Measurements from ENCODE around the gene ADCYAP1R1. TPM values are rescaled to one million over a fixed set of nuclear protein-coding genes. Genes with fewer than 3 reads are reported as not detected.

ADCYAP1R1 gene
- total RNA-seq, 1 experiment from 2014 or later: not detected

- intact Hi-C loops (cut with micrococcal nuclease; ENCODE audit: unreplicated experiment): no loop called here
- no peaks in the 10 kb centered on the region for H3K36me3 ChIP-seq (ENCODE audit: low read depth)
- TF ChIP-seq EZH2 (IDR thresholded peaks at IDR 0.05; ENCODE audit: low read depth): no peak
- no peak for TF ChIP-seq CTCF (conservative IDR thresholded peaks at IDR 0.05)
- DNase-seq: no peak
- H3K79me2 ChIP-seq (ENCODE audit: low read depth): no peaks in the 10 kb centered on the region
- no peak overlapping the region for H3K4me2 ChIP-seq
- H3K9me2 ChIP-seq (ENCODE audit: insufficient read depth): no peaks in the 10 kb centered on the region
- no peaks in the 10 kb centered on the region; the same call in 1 of the 2 replicates for H3K9me3 ChIP-seq (ENCODE audit: insufficient read depth, low read depth)
- no peaks in the 10 kb centered on the region for H3K4me1 ChIP-seq (replicated peaks; ENCODE audit: insufficient read depth)
- no peaks in the 10 kb centered on the region for H3F3A ChIP-seq (ENCODE audit: insufficient read depth, low read depth)
- H3K27me3 ChIP-seq (ENCODE audit: insufficient read depth, low read depth): peaks cover 100% of the 10 kb centered on the region
- no peak overlapping the region for H3K27ac ChIP-seq
- no peak overlapping the region for H2AFZ ChIP-seq
- POLR2A ChIA-PET (ENCODE audit: unreplicated experiment): no interaction called here
- CTCF ChIA-PET: no interaction called here
- no peak overlapping the region for H3K4me3 ChIP-seq
- no TSS peak for BruUV-seq (replicated peaks)
- no peaks in the 10 kb centered on the region; the same call in 1 of the 2 replicates for H4K20me1 ChIP-seq (ENCODE audit: insufficient read depth)
These were observed 27.9 kb downstream of the ADCYAP1R1 start for GRCh38 chr7:31079824-31080511.

- no peaks in the 10 kb centered on the region for H3K9me2 ChIP-seq (ENCODE audit: insufficient read depth)
- H4K20me1 ChIP-seq (ENCODE audit: insufficient read depth): no peaks in the 10 kb centered on the region; the same call in 1 of the 2 replicates
- H3K36me3 ChIP-seq (ENCODE audit: low read depth): no peaks in the 10 kb centered on the region
- H3K4me3 ChIP-seq: no peak overlapping the region
- intact Hi-C loops (cut with micrococcal nuclease; ENCODE audit: unreplicated experiment): no loop called here
- TF ChIP-seq EZH2 (IDR thresholded peaks at IDR 0.05; ENCODE audit: low read depth) (no peak), CTCF (conservative IDR thresholded peaks at IDR 0.05) (no peak)
- H3K4me2 ChIP-seq: no peak overlapping the region
- BruUV-seq (replicated peaks): no TSS peak
- no peaks in the 10 kb centered on the region for H3F3A ChIP-seq (ENCODE audit: insufficient read depth, low read depth)
- no peak for DNase-seq
- H3K4me1 ChIP-seq (replicated peaks; ENCODE audit: insufficient read depth): no peaks in the 10 kb centered on the region
- no peak overlapping the region for H2AFZ ChIP-seq
- ChIA-PET POLR2A (ENCODE audit: unreplicated experiment) (no interaction called here), CTCF (no interaction called here)
- no peaks in the 10 kb centered on the region for H3K79me2 ChIP-seq (ENCODE audit: low read depth)
- peaks cover 100% of the 10 kb centered on the region for H3K27me3 ChIP-seq (ENCODE audit: insufficient read depth, low read depth)
- H3K9me3 ChIP-seq (ENCODE audit: insufficient read depth, low read depth): no peaks in the 10 kb centered on the region; the same call in 1 of the 2 replicates
- no peak overlapping the region for H3K27ac ChIP-seq
These were observed 28.7 kb downstream of the ADCYAP1R1 start for GRCh38 chr7:31080763-31081162.

- BruUV-seq (replicated peaks): no TSS peak
- Histone ChIP-seq H2AFZ (no peak overlapping the region), H3K27me3 (ENCODE audit: insufficient read depth, low read depth) (peaks cover 100% of the 10 kb centered on the region), H3K4me1 (replicated peaks; ENCODE audit: insufficient read depth) (no peaks in the 10 kb centered on the region), H4K20me1 (ENCODE audit: insufficient read depth) (no peaks in the 10 kb centered on the region), H3K9me2 (ENCODE audit: insufficient read depth) (no peaks in the 10 kb centered on the region), H3K4me2 (no peak overlapping the region), H3K79me2 (ENCODE audit: low read depth) (no peaks in the 10 kb centered on the region), H3K9me3 (ENCODE audit: insufficient read depth, low read depth) (no peaks in the 10 kb centered on the region; the same call in 1 of the 2 replicates), H3K4me3 (no peak overlapping the region), H3K36me3 (ENCODE audit: low read depth) (no peaks in the 10 kb centered on the region), H3F3A (ENCODE audit: insufficient read depth, low read depth) (no peaks in the 10 kb centered on the region), H3K27ac (no peak overlapping the region)
- ChIA-PET POLR2A (ENCODE audit: unreplicated experiment) (no interaction called here), CTCF (no interaction called here)
- no peak for TF ChIP-seq CTCF (conservative IDR thresholded peaks at IDR 0.05)
- TF ChIP-seq EZH2 (IDR thresholded peaks at IDR 0.05; ENCODE audit: low read depth): no peak
- intact Hi-C loops (cut with micrococcal nuclease; ENCODE audit: unreplicated experiment): no loop called here
- DNase-seq: no peak
These were observed 29.9 kb downstream of the ADCYAP1R1 start for GRCh38 chr7:31082017-31082416.

Data from PC-9 (cell line).